ENCODE measurements around the gene ZMIZ1. TPM values are rescaled to one million over a fixed set of nuclear protein-coding genes. Genes with fewer than 3 reads are reported as not detected.

Gene ZMIZ1
- total RNA-seq, 1 donor from 2014 or later, result 11.5 TPM

DNA sequence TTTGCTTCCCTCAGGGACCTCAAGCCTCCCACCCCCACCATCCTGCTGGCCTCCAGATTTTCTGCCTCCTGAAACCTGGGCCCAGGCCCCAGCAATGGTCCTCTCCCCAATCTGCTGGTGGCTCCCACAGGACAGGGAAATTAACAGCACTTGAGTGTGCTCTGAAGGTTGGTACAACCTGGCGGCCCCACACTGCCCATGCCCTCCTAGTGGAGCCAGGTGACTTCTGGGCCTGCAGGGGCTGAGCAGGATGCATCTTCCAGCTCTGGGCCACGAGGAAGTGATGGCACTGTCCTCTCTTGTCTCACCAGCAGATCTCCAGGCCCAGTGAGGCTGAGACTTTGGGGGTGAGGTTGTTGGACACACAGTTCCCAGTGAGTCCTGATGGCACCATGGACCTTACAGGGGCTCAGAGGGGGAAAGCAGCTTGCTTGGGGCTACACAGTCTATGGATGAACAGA is 3.6 kb upstream of the ZMIZ1 start:
- Histone ChIP-seq H3K27me3 (ENCODE audit: control insufficient read depth in 3 of 3, insufficient read depth in 3 of 3, low read length in 3 of 3) (no peaks in the 10 kb centered on the region), H3K9me3 (ENCODE audit: control insufficient read depth in 3 of 3, low read length in 3 of 3) (no peaks in the 10 kb centered on the region), H3K36me3 (ENCODE audit: control insufficient read depth in 3 of 3, insufficient read depth in 3 of 3, low read length in 3 of 3) (no peaks in the 10 kb centered on the region), H3K4me1 (ENCODE audit: control insufficient read depth in 3 of 3, insufficient read depth in 3 of 3, low read length in 3 of 3) (peaks cover 7 to 22% (median 15%) of the 10 kb centered on the region in 3 donors), H3K27ac (ENCODE audit: low read depth, low read length) (no peak overlapping the region), H3K4me3 (ENCODE audit: low read length in 3 of 3) (no peak overlapping the region), H3K9ac (ENCODE audit: low read depth in 1 of 3, low read length in 3 of 3) (no peak overlapping the region)

DNA sequence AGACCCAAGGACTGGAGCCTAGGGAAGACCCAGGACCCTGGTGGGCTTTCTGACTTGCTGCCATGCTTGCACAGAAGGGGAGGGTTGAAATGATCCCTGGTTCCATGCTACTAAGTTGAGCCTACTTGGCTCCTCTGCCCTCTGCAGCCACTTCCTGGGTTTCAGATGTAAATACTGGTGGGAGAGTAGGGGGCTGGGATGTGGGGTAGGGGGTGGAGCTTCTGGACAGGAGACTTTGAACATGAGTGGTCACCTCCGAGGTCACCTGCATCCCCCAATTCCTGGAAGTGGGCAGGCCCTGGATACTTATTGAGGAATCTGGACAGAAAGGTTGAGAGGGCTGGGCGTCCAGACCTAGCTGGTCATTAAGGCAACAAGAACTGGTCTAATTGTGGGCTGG is 2.9 kb upstream of the ZMIZ1 start:
- Histone ChIP-seq H3K36me3 (ENCODE audit: control insufficient read depth in 3 of 3, insufficient read depth in 3 of 3, low read length in 3 of 3) (no peaks in the 10 kb centered on the region), H3K9ac (ENCODE audit: low read depth in 1 of 3, low read length in 3 of 3) (no peak overlapping the region), H3K9me3 (ENCODE audit: control insufficient read depth in 3 of 3, low read length in 3 of 3) (no peaks in the 10 kb centered on the region), H3K27me3 (ENCODE audit: control insufficient read depth in 3 of 3, insufficient read depth in 3 of 3, low read length in 3 of 3) (no peaks in the 10 kb centered on the region), H3K4me1 (ENCODE audit: control insufficient read depth in 3 of 3, insufficient read depth in 3 of 3, low read length in 3 of 3) (peaks cover 7 to 24% (median 16%) of the 10 kb centered on the region in 3 donors), H3K4me3 (ENCODE audit: low read length in 3 of 3) (no peak overlapping the region), H3K27ac (ENCODE audit: low read depth, low read length) (peak overlapping the region; percentile 83)

DNA sequence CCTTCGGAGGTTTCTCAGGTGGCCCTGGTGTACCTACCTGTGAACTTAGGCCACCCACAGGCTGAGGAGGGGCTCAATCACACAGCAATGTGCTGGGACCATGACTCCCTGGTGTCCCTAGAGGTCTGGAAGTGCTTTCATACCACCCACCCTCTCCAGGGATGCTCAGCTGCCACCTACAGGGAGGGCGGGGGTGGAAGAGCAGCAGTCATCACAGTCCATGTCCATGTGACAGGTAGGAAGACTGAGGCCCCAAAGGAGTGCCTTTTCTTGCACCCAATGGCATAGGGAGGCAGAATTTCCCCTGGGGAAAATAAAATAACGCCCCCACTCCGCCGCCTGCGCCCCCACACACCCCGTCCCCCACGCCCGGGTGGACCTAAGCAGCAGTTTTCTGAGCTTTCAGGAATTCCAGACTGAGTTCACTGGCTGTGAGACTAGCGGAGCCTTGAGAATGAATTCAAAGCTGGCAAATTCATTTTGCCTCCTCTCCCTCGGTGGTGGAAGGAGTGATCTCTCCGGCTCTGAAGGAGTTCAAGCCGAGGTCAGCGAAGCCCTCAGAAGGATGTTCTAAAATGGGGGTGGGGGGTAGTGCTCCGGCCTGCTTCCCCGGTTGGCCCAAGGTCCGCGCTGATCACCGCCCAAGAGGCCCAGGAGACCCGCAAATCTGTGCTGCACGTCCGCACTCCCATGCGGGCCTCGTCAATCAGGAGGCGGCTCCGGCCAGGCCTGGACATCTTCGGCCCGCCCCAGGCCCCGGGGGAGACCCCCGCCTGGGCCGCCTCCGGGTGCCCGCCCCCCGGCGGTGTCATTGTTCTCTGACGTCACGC is 2.1 kb upstream of the ZMIZ1 start:
- Histone ChIP-seq H3K4me3 (ENCODE audit: low read length in 3 of 3) (peak overlapping the region; percentile 62 to 71 (median 70)), H3K4me1 (ENCODE audit: control insufficient read depth in 3 of 3, insufficient read depth in 3 of 3, low read length in 3 of 3) (peaks cover 11 to 31% (median 24%) of the 10 kb centered on the region in 3 donors), H3K27ac (ENCODE audit: low read depth, low read length) (peak overlapping the region; percentile 83), H3K27me3 (ENCODE audit: control insufficient read depth in 3 of 3, insufficient read depth in 3 of 3, low read length in 3 of 3) (no peaks in the 10 kb centered on the region), H3K36me3 (ENCODE audit: control insufficient read depth in 3 of 3, insufficient read depth in 3 of 3, low read length in 3 of 3) (no peaks in the 10 kb centered on the region), H3K9me3 (ENCODE audit: control insufficient read depth in 3 of 3, low read length in 3 of 3) (no peaks in the 10 kb centered on the region), H3K9ac (ENCODE audit: low read depth in 1 of 3, low read length in 3 of 3) (peak overlapping the region; percentile 76 to 93 (median 79))

DNA sequence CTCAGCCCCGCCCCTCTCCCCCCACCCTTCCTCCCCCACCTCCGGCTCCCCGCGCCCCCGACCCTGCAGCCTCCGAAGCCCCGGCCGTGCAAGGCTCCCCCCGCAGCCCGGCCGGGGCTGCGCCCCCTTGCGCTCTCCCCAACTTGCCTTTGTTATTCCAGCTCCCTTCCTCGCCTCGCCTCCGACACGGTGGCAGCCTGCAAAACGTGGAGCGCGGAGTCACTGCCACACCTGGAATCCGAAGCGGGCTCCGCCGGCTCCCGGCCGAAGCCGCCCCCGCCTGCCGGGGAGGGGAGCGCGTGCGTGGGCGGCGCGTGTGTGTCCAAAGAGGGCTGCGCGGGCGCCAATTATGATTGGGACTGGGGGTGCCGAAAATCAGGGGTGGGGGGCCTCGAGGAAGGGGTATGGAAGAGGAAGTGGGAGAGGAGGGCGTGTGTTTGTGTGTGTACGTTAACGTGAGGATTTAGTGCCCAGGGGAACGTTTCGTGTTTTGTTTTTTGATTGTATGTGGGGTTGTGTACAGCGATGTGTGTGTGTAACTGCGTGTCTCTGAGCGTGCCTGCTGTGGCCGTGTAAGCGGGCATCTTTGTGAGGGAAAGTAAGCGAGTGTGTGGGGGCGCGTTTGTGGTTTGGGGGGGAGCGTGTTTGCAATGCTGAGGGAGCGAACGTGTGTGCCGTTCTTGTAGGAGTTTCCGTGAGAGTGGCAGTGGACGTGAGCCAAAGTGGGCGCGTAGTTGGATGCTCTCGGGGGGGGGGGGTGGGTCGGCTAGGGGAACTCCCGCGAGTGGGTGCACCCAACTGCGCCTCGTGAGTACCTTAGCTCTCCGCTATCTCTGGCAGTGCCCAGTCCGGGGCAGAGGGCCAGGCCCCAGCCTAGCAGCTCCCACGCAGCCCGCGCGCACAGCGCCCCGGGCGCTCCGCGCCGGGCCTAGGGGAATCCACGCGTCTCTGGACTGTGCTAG is 1.2 kb upstream of the ZMIZ1 start:
- no peaks in the 10 kb centered on the region for H3K27me3 ChIP-seq (ENCODE audit: control insufficient read depth in 3 of 3, insufficient read depth in 3 of 3, low read length in 3 of 3)
- no peaks in the 10 kb centered on the region for H3K36me3 ChIP-seq (ENCODE audit: control insufficient read depth in 3 of 3, insufficient read depth in 3 of 3, low read length in 3 of 3)
- H3K9me3 ChIP-seq (ENCODE audit: control insufficient read depth in 3 of 3, low read length in 3 of 3), result no peaks in the 10 kb centered on the region
- peak overlapping the region; percentile 84 to 97 (median 95) for H3K4me3 ChIP-seq (ENCODE audit: low read length in 3 of 3)
- H3K4me1 ChIP-seq (ENCODE audit: control insufficient read depth in 3 of 3, insufficient read depth in 3 of 3, low read length in 3 of 3), result peaks cover 19 to 40% (median 31%) of the 10 kb centered on the region in 3 donors
- H3K9ac ChIP-seq (ENCODE audit: low read depth in 1 of 3, low read length in 3 of 3), result peak overlapping the region; percentile 81 to 93 (median 82)
- H3K27ac ChIP-seq (ENCODE audit: low read depth, low read length), result peak overlapping the region; percentile 94

DNA sequence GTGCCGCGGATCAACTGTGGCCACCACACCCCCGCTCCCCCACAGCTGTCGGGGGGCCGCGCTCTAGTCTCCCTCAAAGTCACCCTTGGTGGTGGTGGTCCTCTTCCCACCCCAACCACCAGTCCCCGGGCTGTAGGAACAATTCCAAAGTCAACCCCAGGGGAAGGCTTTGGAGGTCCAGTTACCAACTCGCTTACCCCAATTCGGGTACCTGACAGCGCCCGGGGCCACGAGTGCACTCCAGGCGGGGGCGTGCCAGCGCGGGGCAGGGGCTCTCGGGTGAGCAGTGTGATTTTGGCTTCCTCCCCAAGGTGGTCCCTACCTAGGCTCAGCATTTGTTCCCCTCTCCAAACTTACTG is 584 bp upstream of the ZMIZ1 start:
- H3K36me3 ChIP-seq (ENCODE audit: control insufficient read depth in 3 of 3, insufficient read depth in 3 of 3, low read length in 3 of 3), result no peaks in the 10 kb centered on the region
- peaks cover 26 to 46% (median 38%) of the 10 kb centered on the region in 3 donors for H3K4me1 ChIP-seq (ENCODE audit: control insufficient read depth in 3 of 3, insufficient read depth in 3 of 3, low read length in 3 of 3)
- H3K9me3 ChIP-seq (ENCODE audit: control insufficient read depth in 3 of 3, low read length in 3 of 3), result no peaks in the 10 kb centered on the region
- no peaks in the 10 kb centered on the region for H3K27me3 ChIP-seq (ENCODE audit: control insufficient read depth in 3 of 3, insufficient read depth in 3 of 3, low read length in 3 of 3)
- H3K27ac ChIP-seq (ENCODE audit: low read depth, low read length), result peak overlapping the region; percentile 94
- H3K9ac ChIP-seq (ENCODE audit: low read depth in 1 of 3, low read length in 3 of 3), result peak overlapping the region; percentile 68 to 93 (median 74)
- peak overlapping the region; percentile 70 to 97 (median 95) for H3K4me3 ChIP-seq (ENCODE audit: low read length in 3 of 3)

DNA sequence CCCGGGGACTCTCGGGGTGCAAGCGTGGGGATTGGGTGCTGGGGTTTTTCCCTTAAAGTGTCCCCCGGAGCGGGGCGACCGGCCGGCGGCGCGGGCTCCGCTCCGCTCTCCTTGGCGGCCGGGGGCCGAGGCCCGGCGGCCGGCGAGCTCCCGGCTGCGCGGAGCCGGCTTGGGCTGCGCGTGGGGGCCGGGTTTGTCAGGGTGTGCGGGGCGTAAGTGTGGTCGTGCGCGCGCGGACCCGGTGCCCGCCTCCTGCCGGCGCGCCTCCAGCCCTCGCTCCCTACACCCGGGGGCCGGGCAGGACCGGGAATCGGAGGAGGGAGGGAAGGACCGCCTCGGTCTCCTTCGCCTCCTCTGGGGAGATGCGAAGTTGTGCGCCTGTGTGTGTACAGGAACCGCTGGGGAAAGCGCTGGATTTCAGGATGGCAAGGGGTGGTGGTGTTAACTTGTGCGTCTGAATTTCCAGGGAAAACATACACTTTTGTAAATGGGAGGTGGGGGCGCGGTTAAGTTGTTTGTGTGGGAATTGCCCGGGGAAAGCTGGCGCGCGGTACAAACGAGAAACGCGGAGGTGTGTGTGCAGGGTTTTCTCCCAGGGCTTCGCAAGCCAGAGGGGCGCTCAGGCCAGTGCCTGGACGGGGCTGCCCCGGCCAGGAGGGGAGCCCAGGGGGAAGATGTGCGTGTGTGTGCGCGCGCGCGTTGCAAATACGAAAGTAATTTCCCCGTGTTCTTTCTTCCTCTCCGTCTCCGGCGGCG is 737 bp downstream of the ZMIZ1 start:
- peak overlapping the region; percentile 93 to 97 (median 95) for H3K4me3 ChIP-seq (ENCODE audit: low read length in 3 of 3)
- H3K27ac ChIP-seq (ENCODE audit: low read depth, low read length), result peak overlapping the region; percentile 94
- H3K36me3 ChIP-seq (ENCODE audit: control insufficient read depth in 3 of 3, insufficient read depth in 3 of 3, low read length in 3 of 3), result no peaks in the 10 kb centered on the region
- no peaks in the 10 kb centered on the region for H3K27me3 ChIP-seq (ENCODE audit: control insufficient read depth in 3 of 3, insufficient read depth in 3 of 3, low read length in 3 of 3)
- no peaks in the 10 kb centered on the region for H3K9me3 ChIP-seq (ENCODE audit: control insufficient read depth in 3 of 3, low read length in 3 of 3)
- peaks cover 39 to 59% (median 51%) of the 10 kb centered on the region in 3 donors for H3K4me1 ChIP-seq (ENCODE audit: control insufficient read depth in 3 of 3, insufficient read depth in 3 of 3, low read length in 3 of 3)
- H3K9ac ChIP-seq (ENCODE audit: low read depth in 1 of 3, low read length in 3 of 3), result peak overlapping the region; percentile 89 to 93 (median 91)

DNA sequence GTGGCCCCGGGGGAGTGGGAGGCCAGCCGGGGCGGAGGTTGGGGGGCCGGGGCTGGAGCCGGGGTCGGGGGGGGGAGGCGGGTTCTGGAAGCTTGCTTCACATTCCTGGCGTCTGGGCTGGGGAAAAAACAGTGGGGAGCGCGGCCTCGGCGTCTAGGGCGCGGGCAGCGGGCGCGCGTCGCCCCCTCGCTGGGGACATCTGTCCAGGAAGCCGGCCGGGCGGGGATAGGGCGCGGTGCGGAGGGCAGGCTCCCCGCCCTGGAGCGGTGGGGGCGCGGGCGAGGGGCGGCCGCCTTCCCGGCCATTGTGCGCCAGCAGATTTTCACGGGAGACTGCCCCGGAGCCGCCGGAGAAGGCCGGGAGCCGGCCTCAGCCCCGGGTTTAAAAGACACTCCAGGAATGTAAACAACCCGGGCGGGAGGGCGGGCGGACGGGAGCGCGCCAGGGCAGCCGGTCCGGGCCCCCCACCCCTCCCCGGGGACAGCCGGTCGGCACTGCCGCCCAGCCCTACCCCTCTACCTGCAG is 1.4 kb downstream of the ZMIZ1 start:
- peak overlapping the region; percentile 94 for H3K27ac ChIP-seq (ENCODE audit: low read depth, low read length)
- no peaks in the 10 kb centered on the region for H3K27me3 ChIP-seq (ENCODE audit: control insufficient read depth in 3 of 3, insufficient read depth in 3 of 3, low read length in 3 of 3)
- H3K36me3 ChIP-seq (ENCODE audit: control insufficient read depth in 3 of 3, insufficient read depth in 3 of 3, low read length in 3 of 3), result no peaks in the 10 kb centered on the region
- no peaks in the 10 kb centered on the region for H3K9me3 ChIP-seq (ENCODE audit: control insufficient read depth in 3 of 3, low read length in 3 of 3)
- peaks cover 45 to 66% (median 57%) of the 10 kb centered on the region in 3 donors for H3K4me1 ChIP-seq (ENCODE audit: control insufficient read depth in 3 of 3, insufficient read depth in 3 of 3, low read length in 3 of 3)
- H3K4me3 ChIP-seq (ENCODE audit: low read length in 3 of 3), result peak overlapping the region; percentile 76 to 97 (median 95)
- H3K9ac ChIP-seq (ENCODE audit: low read depth in 1 of 3, low read length in 3 of 3), result peak overlapping the region; percentile 91 to 93 (median 91)

DNA sequence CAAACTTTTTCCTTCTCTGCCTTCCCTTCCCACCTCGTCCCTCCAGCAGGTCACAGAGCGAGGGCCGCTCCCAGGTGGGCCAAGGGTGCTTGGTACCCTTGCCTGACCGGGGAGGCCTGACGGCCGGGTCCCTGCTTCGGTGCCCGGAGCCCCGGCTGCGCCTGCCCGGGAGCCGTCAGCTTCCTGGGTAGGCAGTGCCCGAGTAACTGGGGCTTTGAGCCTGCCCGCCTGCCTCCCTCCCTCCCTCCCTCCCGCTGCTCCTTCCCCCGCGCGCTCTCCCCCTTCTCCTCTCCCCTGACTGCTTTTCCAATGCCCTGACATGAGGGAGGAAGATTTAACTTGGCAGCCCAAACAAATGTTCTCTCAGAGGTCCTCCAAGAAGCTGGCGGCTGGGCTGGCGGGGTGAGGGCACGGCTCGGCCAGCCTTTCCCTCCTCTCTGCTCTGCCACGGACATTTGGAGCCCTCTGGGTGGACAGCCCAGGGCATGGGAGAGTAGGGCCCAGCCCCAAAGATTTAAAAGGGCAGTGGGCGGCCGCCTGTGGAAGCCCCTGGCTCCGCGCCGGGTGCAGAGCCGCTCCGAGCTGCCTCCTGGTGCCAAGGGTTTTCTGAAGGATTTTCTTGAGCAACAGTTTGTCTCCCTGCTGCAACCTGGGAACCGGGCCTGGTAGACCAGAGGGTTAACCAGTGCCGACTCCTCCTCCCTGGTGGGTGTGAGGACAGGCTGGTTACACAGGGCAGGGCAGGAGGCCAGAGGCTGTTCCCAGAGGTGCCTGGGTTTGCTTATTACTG is 2.0 kb downstream of the ZMIZ1 start:
- H3K36me3 ChIP-seq (ENCODE audit: control insufficient read depth in 3 of 3, insufficient read depth in 3 of 3, low read length in 3 of 3), result no peaks in the 10 kb centered on the region
- H3K9ac ChIP-seq (ENCODE audit: low read depth in 1 of 3, low read length in 3 of 3), result peak overlapping the region; percentile 84 to 93 (median 91)
- no peaks in the 10 kb centered on the region for H3K27me3 ChIP-seq (ENCODE audit: control insufficient read depth in 3 of 3, insufficient read depth in 3 of 3, low read length in 3 of 3)
- H3K9me3 ChIP-seq (ENCODE audit: control insufficient read depth in 3 of 3, low read length in 3 of 3), result no peaks in the 10 kb centered on the region
- peak overlapping the region; percentile 94 for H3K27ac ChIP-seq (ENCODE audit: low read depth, low read length)
- H3K4me3 ChIP-seq (ENCODE audit: low read length in 3 of 3), result peak overlapping the region; percentile 76 to 97 (median 95)
- H3K4me1 ChIP-seq (ENCODE audit: control insufficient read depth in 3 of 3, insufficient read depth in 3 of 3, low read length in 3 of 3), result peaks cover 51 to 72% (median 64%) of the 10 kb centered on the region in 3 donors

All from skeletal muscle tissue (tissue), 4 donors.